ENCODE data around the gene SLC5A1. TPM values are rescaled to one million over a fixed set of nuclear protein-coding genes. Genes with fewer than 3 reads are reported as not detected.

SLC5A1 gene
- total RNA-seq, 1 donor from 2014 or later: not detected

DNA sequence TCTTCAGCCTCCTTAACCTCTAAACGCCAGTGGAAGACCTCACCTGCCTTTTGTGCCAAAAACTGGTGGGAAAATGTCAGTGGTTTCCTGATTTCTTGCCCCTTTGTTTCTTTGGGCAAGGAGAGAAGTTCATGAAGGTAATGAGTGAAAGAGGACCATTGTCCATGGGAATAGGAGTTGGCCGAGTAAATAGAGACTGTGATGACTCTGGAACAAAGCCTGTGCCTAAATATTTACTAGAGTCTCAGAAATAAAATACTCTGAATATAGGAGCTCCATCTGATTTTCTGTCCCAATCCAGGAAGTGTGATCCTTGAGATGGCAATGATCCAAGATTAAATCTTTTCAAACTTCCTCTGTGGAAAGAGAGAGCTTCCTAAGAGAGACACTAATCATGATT is 12.0 kb downstream of the SLC5A1 start:
- Histone ChIP-seq H4K20me1 (ENCODE audit: low read depth) (no peaks in the 10 kb centered on the region), H3K4me2 (no peak overlapping the region), H3K9ac (no peak overlapping the region), H3K4me1 (no peaks in the 10 kb centered on the region), H3K9me3 (ENCODE audit: low read depth) (no peaks in the 10 kb centered on the region), H3K27ac (no peak overlapping the region), H3K4me3 (no peak overlapping the region), H3F3A (ENCODE audit: low read depth) (no peaks in the 10 kb centered on the region), H2AFZ (replicated peaks) (no peak overlapping the region), H3K79me2 (ENCODE audit: low read depth) (no peaks in the 10 kb centered on the region), H3K36me3 (no peaks in the 10 kb centered on the region), H3K27me3 (no peaks in the 10 kb centered on the region)
- DNase-seq (ENCODE audit: low spot score): no peak
- H3K27ac Mint-ChIP-seq: no peak overlapping the region
- H3K4me3 Mint-ChIP-seq: no peak overlapping the region
- no peaks in the 10 kb centered on the region for H3K4me1 Mint-ChIP-seq
- no peaks in the 10 kb centered on the region for H3K9me3 Mint-ChIP-seq
- no peaks in the 10 kb centered on the region for H3K36me3 Mint-ChIP-seq
- no peak for TF ChIP-seq EZH2phosphoT487 (IDR thresholded peaks at IDR 0.05)
- no peaks in the 10 kb centered on the region for H3K27me3 Mint-ChIP-seq (ENCODE audit: insufficient read depth, low read depth)

DNA sequence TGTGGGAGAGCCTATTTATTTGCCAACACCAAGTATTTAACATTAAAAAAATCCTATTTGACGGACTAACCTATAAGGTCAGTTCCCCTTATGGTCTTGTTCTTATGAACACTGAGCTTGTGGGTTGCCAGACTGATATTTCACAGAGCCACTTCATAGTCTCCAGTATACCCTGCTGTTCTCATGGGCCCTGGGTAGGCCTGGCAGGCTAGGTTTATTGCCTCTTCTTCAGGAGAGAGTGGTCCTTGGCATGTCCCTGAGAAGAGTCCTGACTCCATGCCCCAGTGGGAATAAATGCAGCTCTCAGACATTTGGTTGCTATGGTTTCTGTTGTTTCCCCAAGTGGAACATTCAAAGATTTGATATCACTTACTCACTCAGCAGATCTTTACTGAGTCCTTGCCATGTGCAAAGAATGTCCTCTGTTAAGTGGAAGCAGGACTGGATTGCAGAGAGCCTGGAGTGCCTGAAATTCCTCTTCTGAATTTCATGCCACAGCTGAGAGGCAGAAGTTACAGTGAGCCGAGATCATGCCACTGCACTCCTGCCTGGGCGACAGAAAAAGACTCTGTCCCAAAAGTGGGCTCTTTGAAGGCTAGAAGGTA is 15.7 kb downstream of the SLC5A1 start:
- Mint-ChIP-seq H3K27me3 (ENCODE audit: insufficient read depth, low read depth) (peaks cover 3% of the 10 kb centered on the region), H3K4me1 (no peaks in the 10 kb centered on the region), H3K27ac (no peak overlapping the region), H3K9me3 (no peaks in the 10 kb centered on the region), H3K4me3 (no peak overlapping the region), H3K36me3 (no peaks in the 10 kb centered on the region)
- H3K9ac ChIP-seq: no peak overlapping the region
- H3K27me3 ChIP-seq: no peaks in the 10 kb centered on the region
- H3K4me1 ChIP-seq: no peaks in the 10 kb centered on the region
- TF ChIP-seq, protein P1, sequence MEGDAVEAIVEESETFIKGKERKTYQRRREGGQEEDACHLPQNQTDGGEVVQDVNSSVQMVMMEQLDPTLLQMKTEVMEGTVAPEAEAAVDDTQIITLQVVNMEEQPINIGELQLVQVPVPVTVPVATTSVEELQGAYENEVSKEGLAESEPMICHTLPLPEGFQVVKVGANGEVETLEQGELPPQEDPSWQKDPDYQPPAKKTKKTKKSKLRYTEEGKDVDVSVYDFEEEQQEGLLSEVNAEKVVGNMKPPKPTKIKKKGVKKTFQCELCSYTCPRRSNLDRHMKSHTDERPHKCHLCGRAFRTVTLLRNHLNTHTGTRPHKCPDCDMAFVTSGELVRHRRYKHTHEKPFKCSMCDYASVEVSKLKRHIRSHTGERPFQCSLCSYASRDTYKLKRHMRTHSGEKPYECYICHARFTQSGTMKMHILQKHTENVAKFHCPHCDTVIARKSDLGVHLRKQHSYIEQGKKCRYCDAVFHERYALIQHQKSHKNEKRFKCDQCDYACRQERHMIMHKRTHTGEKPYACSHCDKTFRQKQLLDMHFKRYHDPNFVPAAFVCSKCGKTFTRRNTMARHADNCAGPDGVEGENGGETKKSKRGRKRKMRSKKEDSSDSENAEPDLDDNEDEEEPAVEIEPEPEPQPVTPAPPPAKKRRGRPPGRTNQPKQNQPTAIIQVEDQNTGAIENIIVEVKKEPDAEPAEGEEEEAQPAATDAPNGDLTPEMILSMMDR (IDR thresholded peaks at IDR 0.05): no peak
- no peak for TF ChIP-seq EZH2 (IDR thresholded peaks at IDR 0.05)
- no peak for TF ChIP-seq EZH2phosphoT487 (IDR thresholded peaks at IDR 0.05)
- H4K20me1 ChIP-seq (ENCODE audit: low read depth): no peaks in the 10 kb centered on the region
- no peak overlapping the region for H3K4me2 ChIP-seq
- H3F3A ChIP-seq (ENCODE audit: low read depth): no peaks in the 10 kb centered on the region
- no peak for DNase-seq (ENCODE audit: low spot score)
- H3K27ac ChIP-seq: no peak overlapping the region
- H3K4me3 ChIP-seq: no peak overlapping the region
- no peaks in the 10 kb centered on the region for H3K36me3 ChIP-seq
- no peak overlapping the region for H2AFZ ChIP-seq (replicated peaks)
- H3K9me3 ChIP-seq (ENCODE audit: low read depth): no peaks in the 10 kb centered on the region
- H3K79me2 ChIP-seq (ENCODE audit: low read depth): no peaks in the 10 kb centered on the region

DNA sequence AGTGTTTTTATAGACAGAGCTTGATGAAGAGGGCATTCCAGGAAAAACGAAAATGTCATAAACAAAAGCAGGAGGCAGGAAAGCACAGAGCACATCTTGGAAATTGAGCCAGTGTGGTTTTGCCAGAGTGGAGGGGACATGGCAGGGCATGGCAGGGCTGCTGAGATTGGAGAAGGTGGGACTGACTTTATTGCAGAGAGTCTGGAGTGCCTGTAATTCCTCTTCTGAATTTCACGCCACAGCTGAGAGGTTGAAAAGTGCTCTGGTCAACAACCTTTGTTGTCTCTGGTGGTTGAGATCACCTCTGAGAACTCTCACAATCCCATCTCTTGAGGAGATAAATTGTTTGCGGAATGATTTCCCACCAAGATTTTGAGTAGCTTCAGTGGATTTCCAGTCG is 16.4 kb downstream of the SLC5A1 start:
- no peaks in the 10 kb centered on the region for H3K4me1 Mint-ChIP-seq

DNA sequence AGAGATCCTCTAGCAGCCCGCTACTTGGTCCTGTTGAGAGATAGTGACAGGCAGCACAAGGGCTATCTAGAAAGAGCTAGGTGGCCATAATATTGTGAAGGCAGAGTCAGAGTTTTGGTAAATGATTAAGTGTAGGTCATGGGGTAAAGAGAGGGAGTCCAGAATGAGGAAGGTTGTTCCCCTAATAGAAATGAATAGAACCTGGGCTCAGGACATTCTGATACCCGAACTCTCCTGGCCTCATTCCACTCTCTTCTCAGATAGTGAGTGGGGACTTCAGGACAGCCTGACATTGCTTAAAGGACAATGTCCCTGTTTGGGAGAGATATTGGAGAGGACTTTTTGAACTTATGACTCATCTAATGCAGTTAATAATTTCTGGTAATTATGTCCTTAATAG is 20.6 kb downstream of the SLC5A1 start:
- H3F3A ChIP-seq (ENCODE audit: low read depth): no peaks in the 10 kb centered on the region
- Mint-ChIP-seq H3K4me3 (no peak overlapping the region), H3K27me3 (ENCODE audit: insufficient read depth, low read depth) (peaks cover 6% of the 10 kb centered on the region), H3K36me3 (no peaks in the 10 kb centered on the region), H3K4me1 (no peaks in the 10 kb centered on the region), H3K9me3 (no peaks in the 10 kb centered on the region), H3K27ac (no peak overlapping the region)
- no peaks in the 10 kb centered on the region for H3K9me3 ChIP-seq (ENCODE audit: low read depth)
- H4K20me1 ChIP-seq (ENCODE audit: low read depth): no peaks in the 10 kb centered on the region
- no peak overlapping the region for H3K4me3 ChIP-seq
- no peaks in the 10 kb centered on the region for H3K36me3 ChIP-seq
- H3K79me2 ChIP-seq (ENCODE audit: low read depth): no peaks in the 10 kb centered on the region
- no peaks in the 10 kb centered on the region for H3K27me3 ChIP-seq
- no peak overlapping the region for H3K4me2 ChIP-seq
- no peak for DNase-seq (ENCODE audit: low spot score)
- H3K27ac ChIP-seq: no peak overlapping the region
- peaks cover 5% of the 10 kb centered on the region for H3K4me1 ChIP-seq
- H2AFZ ChIP-seq (replicated peaks): no peak overlapping the region
- TF ChIP-seq EZH2phosphoT487 (IDR thresholded peaks at IDR 0.05): no peak
- no peak overlapping the region for H3K9ac ChIP-seq

More for the DNA sequence above, 16.4 kb downstream of the SLC5A1 start:
- Histone ChIP-seq H3K4me2 (no peak overlapping the region), H3K4me1 (no peaks in the 10 kb centered on the region), H3K9ac (no peak overlapping the region), H3K27me3 (no peaks in the 10 kb centered on the region), H3K4me3 (no peak overlapping the region), H3K36me3 (no peaks in the 10 kb centered on the region), H3K27ac (no peak overlapping the region), H3K9me3 (ENCODE audit: low read depth) (no peaks in the 10 kb centered on the region), H4K20me1 (ENCODE audit: low read depth) (no peaks in the 10 kb centered on the region), H3F3A (ENCODE audit: low read depth) (no peaks in the 10 kb centered on the region), H3K79me2 (ENCODE audit: low read depth) (no peaks in the 10 kb centered on the region), H2AFZ (replicated peaks) (no peak overlapping the region)
- Mint-ChIP-seq H3K27ac (no peak overlapping the region), H3K36me3 (no peaks in the 10 kb centered on the region), H3K27me3 (ENCODE audit: insufficient read depth, low read depth) (peaks cover 3% of the 10 kb centered on the region), H3K4me3 (no peak overlapping the region), H3K9me3 (no peaks in the 10 kb centered on the region)
- no peak for DNase-seq (ENCODE audit: low spot score)
- no peak for TF ChIP-seq EZH2 (IDR thresholded peaks at IDR 0.05)
- TF ChIP-seq EZH2phosphoT487 (IDR thresholded peaks at IDR 0.05): no peak

DNA sequence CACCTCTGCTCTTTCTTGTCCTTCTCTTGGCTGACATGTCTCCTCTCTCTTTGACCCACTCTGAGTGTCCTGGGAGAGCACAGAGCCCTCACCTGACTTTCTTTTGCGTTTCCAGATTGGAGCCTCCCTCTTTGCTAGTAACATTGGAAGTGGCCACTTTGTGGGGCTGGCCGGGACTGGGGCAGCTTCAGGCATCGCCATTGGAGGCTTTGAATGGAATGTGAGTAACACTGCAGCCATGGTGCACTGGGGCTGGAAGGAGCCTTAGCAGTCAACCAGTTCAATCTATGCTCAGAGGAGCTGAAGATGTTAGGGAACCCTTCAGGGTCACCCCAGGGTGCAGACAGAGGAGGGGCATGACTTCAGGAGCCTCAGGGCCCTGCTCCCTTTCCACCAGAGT is 23.8 kb downstream of the SLC5A1 start:
- no peaks in the 10 kb centered on the region for H3K36me3 ChIP-seq
- no peaks in the 10 kb centered on the region for H3K79me2 ChIP-seq (ENCODE audit: low read depth)
- DNase-seq (ENCODE audit: low spot score): no peak
- H3K27me3 ChIP-seq: no peaks in the 10 kb centered on the region
- no peak overlapping the region for H3K4me2 ChIP-seq
- peaks cover 5% of the 10 kb centered on the region for H3K4me1 ChIP-seq
- Mint-ChIP-seq H3K4me1 (no peaks in the 10 kb centered on the region), H3K9me3 (no peaks in the 10 kb centered on the region), H3K36me3 (no peaks in the 10 kb centered on the region), H3K27ac (no peak overlapping the region), H3K27me3 (ENCODE audit: insufficient read depth, low read depth) (peaks cover 4% of the 10 kb centered on the region), H3K4me3 (no peak overlapping the region)
- no peaks in the 10 kb centered on the region for H4K20me1 ChIP-seq (ENCODE audit: low read depth)
- TF ChIP-seq EZH2phosphoT487 (IDR thresholded peaks at IDR 0.05) (no peak), EZH2 (IDR thresholded peaks at IDR 0.05) (no peak)
- TF ChIP-seq, protein P1 (IDR thresholded peaks at IDR 0.05): no peak
- H3K27ac ChIP-seq: no peak overlapping the region
- H2AFZ ChIP-seq (replicated peaks): peak overlapping the region; percentile 85
- H3K9ac ChIP-seq: no peak overlapping the region
- H3K4me3 ChIP-seq: no peak overlapping the region
- H3K9me3 ChIP-seq (ENCODE audit: low read depth): no peaks in the 10 kb centered on the region
- H3F3A ChIP-seq (ENCODE audit: low read depth): no peaks in the 10 kb centered on the region

All from neural progenitor cell (in vitro differentiated cells).